A549 (cell line): Measurements from ENCODE around the gene NUP62.

Source experiments
- CEBPB ChIP-seq, 2 experiments: fragments of >200 bp in 1 of 2; sonication (Bioruptor Twin) in 1 of 2; formaldehyde crosslinking in 1 of 2; IDR thresholded peaks; 2 replicates each; pipeline ENCODE4 v1.6.1; 2012 to 2016
- KDM5A ChIP-seq: fragments of 200-600 bp; sonication (generic); IDR thresholded peaks from 2 replicates; pipeline ENCODE4 v1.6.1; 2016; ENCODE audit warnings: antibody characterized with exemption, mild to moderate bottlenecking
- POLR2AphosphoS2 ChIP-seq: conservative IDR thresholded peaks from 2 replicates; pipeline ENCODE4 v1.6.1; 2012; ENCODE audit warnings: low read length, improper control_type of control experiment, inconsistent platforms
- RAD21 ChIP-seq, 2 experiments: fragments of >200 bp in 1 of 2; sonication (Bioruptor Twin) in 1 of 2; formaldehyde crosslinking in 1 of 2; IDR thresholded peaks in 1 of 2; conservative IDR thresholded peaks in 1 of 2; 2 replicates in 1 of 2; 3 replicates in 1 of 2; pipeline ENCODE4 v1.6.1; 2012 to 2018; ENCODE audit warnings: inconsistent platforms in 1 of 2
- RCOR1 ChIP-seq: fragments of 150-350 bp; IDR thresholded peaks from 2 replicates; pipeline ENCODE4 v1.6.1; 2014; ENCODE audit warnings: antibody characterized with exemption, low read length, low read depth
- RFX5 ChIP-seq: fragments of 450-650 bp; IDR thresholded peaks from 2 replicates; pipeline ENCODE4 v1.7.1; 2014; ENCODE audit warnings: antibody characterized with exemption, mild to moderate bottlenecking, moderate library complexity

GRCh38 chr19:49971991-49972411 lies 42.7 kb upstream of the NUP62 start:
- no peak for TF ChIP-seq POLR2AphosphoS2
- TF ChIP-seq RCOR1 = no peak
- no peak for TF ChIP-seq RFX5
- no peak for TF ChIP-seq CEBPB (IDR thresholded peaks at IDR 0.05)
- no peak for TF ChIP-seq RAD21 (conservative IDR thresholded peaks at IDR 0.05 in 1 of 2, IDR thresholded peaks at IDR 0.05 in 1 of 2)
- TF ChIP-seq KDM5A = no peak
